Measurements from ENCODE around the gene WWOX.

GRCh38 chr16:79124016-79124756 lies 1024.7 kb downstream of the WWOX start:
- TF ChIP-seq CTCF (IDR thresholded peaks at IDR 0.05; ENCODE audit: insufficient read depth, low read depth, low read length) (no peak), EZH2 (IDR thresholded peaks at IDR 0.05; ENCODE audit: insufficient read depth, low read length) (no peak)
